Inflammatory macrophage treated with lipopolysaccharide for 1 hour (primary cell): Measurements from ENCODE around the gene DYNC1I2.
"Not testable (repeated sequence)": the region's sequence is repeated elsewhere in the genome, so short reads cannot be mapped to it uniquely, and the experiment has no call there.

Experiments
- DNase-seq, 2 donors: peaks; one replicate each; pipeline ENCODE4 v3.0.0-alpha.2; 2020 to 2022

The DYNC1I2 gene

GRCh38 chr2:171718720-171719119, 31.5 kb downstream of the DYNC1I2 start:
- DNase-seq: no peak

GRCh38 chr2:171719660-171720059, 32.4 kb downstream of the DYNC1I2 start:
- DNase-seq: no peak

GRCh38 chr2:171723716-171724683, 36.7 kb downstream of the DYNC1I2 start:
- no peak for DNase-seq

- no peak for DNase-seq
Measured at GRCh38 chr2:171726847-171727450, 39.7 kb downstream of the DYNC1I2 start.

- DNase-seq: no peak
Measured at GRCh38 chr2:171728989-171729951, 42.0 kb downstream of the DYNC1I2 start.

GRCh38 chr2:171729952-171730317, 42.7 kb downstream of the DYNC1I2 start:
- DNase-seq: no peak

- DNase-seq: no peak
Measured at GRCh38 chr2:171735991-171736710, 48.9 kb downstream of the DYNC1I2 start.

GRCh38 chr2:171741189-171741588, 53.9 kb downstream of the DYNC1I2 start:
- no peak for DNase-seq

GRCh38 chr2:171742760-171743159, 55.5 kb downstream of the DYNC1I2 start:
- DNase-seq: no peak

GRCh38 chr2:171745141-171745540, 57.9 kb downstream of the DYNC1I2 start:
- no peak for DNase-seq

- no peak for DNase-seq
Measured at GRCh38 chr2:171745806-171746205, 58.5 kb downstream of the DYNC1I2 start.

GRCh38 chr2:171747371-171747770, 60.1 kb downstream of the DYNC1I2 start:
- no peak for DNase-seq

- DNase-seq: no peak
Measured at GRCh38 chr2:171754254-171754939, 67.1 kb downstream of the DYNC1I2 start.

- DNase-seq: not testable (repeated sequence)
Measured at GRCh38 chr2:171758762-171759161, 71.5 kb downstream of the DYNC1I2 start.

GRCh38 chr2:171761176-171761575, 73.9 kb downstream of the DYNC1I2 start:
- DNase-seq: not testable (repeated sequence)

- no peak for DNase-seq
Measured at GRCh38 chr2:171762879-171763573, 75.8 kb downstream of the DYNC1I2 start.

GRCh38 chr2:171763602-171764001, 76.3 kb downstream of the DYNC1I2 start:
- no peak for DNase-seq

GRCh38 chr2:171771463-171771862, 84.2 kb downstream of the DYNC1I2 start:
- DNase-seq: no peak

GRCh38 chr2:171772373-171772772, 85.1 kb downstream of the DYNC1I2 start:
- no peak for DNase-seq

GRCh38 chr2:171774581-171774980, 87.3 kb downstream of the DYNC1I2 start:
- DNase-seq: not testable (repeated sequence)

- no peak for DNase-seq
Measured at GRCh38 chr2:171778515-171778914, 91.2 kb downstream of the DYNC1I2 start.
